ENCODE results near the gene VSIR. TPM values are rescaled to one million over a fixed set of nuclear protein-coding genes. Genes with fewer than 3 reads are reported as not detected.

VSIR gene
- total RNA-seq, 4 donors from 2014 or later = 20.0 to 27.2 (median 21.3) TPM

DNA sequence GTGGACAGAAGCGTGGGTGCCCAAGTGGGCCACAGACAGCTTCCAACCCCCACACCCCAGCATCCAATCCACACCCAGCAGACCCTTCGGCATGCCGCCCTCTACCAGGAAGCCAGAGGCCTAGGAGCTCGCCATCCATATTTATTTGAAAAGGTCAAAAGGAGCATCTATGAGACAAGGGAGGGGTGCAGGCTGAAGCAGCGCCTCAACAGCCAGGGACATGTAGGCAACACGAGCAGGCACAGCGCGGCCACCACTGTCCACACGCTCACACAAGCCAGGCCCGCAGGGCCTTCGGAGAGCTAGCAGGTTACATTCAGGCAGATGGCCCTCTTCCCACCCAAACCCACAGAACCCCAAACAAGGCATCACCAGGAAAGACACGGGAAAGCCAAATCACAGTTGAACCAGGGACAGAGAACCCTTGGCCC is 43.1 kb upstream of the VSIR start:
- no peak overlapping the region for H3K27ac ChIP-seq
- peaks cover 60 to 61% of the 10 kb centered on the region in 2 donors for H3K36me3 ChIP-seq
- no peak for DNase-seq
- H3K27me3 ChIP-seq = no peaks in the 10 kb centered on the region
- peaks cover 0 to 14% of the 10 kb centered on the region in 2 donors for H3K4me1 ChIP-seq
- H3K4me3 ChIP-seq (replicated peaks in 1 of 3) = no peak overlapping the region
- intact Hi-C loops (cut with DNase I) = no loop called here
- WGBS, 2 donors = 82 to 91% methylated on average over 8 to 9 of the region's 12 CpGs
- no peak for TF ChIP-seq POLR2A (IDR thresholded peaks at IDR 0.05)
- TF ChIP-seq, protein P1, sequence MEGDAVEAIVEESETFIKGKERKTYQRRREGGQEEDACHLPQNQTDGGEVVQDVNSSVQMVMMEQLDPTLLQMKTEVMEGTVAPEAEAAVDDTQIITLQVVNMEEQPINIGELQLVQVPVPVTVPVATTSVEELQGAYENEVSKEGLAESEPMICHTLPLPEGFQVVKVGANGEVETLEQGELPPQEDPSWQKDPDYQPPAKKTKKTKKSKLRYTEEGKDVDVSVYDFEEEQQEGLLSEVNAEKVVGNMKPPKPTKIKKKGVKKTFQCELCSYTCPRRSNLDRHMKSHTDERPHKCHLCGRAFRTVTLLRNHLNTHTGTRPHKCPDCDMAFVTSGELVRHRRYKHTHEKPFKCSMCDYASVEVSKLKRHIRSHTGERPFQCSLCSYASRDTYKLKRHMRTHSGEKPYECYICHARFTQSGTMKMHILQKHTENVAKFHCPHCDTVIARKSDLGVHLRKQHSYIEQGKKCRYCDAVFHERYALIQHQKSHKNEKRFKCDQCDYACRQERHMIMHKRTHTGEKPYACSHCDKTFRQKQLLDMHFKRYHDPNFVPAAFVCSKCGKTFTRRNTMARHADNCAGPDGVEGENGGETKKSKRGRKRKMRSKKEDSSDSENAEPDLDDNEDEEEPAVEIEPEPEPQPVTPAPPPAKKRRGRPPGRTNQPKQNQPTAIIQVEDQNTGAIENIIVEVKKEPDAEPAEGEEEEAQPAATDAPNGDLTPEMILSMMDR (IDR thresholded peaks at IDR 0.05) = no peak
- no peaks in the 10 kb centered on the region for H3K9me3 ChIP-seq

DNA sequence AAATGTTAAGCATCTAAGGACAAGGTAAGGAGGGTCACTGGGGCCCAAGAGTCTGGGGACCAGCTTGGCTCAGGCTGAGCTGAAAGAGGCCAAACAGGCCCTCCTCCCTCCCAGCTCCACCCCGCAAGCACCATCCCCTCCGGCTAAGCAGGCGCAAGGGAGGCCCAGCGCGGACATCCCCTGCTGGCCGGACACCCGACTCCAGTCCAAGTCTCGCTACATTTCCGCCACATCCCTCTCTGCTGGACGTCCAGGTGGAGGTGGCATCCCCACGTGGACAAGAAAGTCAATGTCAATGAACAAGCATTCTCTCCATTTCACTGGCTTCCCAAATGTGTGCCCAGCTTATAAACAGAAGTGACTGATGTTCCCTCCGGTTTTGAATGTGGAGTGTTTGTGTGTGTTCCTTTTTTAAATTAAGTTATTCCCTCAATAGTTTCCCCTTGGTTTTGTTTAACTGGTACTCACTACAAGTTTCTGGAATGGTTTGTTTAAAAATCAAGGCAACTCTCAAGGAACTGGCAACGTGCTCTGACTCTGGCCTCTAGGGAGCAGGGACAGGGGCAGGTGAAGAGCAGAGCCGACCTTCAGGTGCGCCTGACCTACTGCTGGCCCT is 42.3 kb upstream of the VSIR start:
- H3K27me3 ChIP-seq = no peaks in the 10 kb centered on the region
- no peak for TF ChIP-seq POLR2A (IDR thresholded peaks at IDR 0.05)
- TF ChIP-seq, protein P1 (IDR thresholded peaks at IDR 0.05) = no peak
- no peak for DNase-seq
- peaks cover 0 to 14% of the 10 kb centered on the region in 2 donors for H3K4me1 ChIP-seq
- H3K27ac ChIP-seq = no peak overlapping the region
- peaks cover 52 to 53% of the 10 kb centered on the region in 2 donors for H3K36me3 ChIP-seq
- intact Hi-C loops (cut with DNase I) = no loop called here
- 87 to 89% methylated on average over 15 of the region's 15 CpGs for WGBS, 2 donors
- no peak overlapping the region for H3K4me3 ChIP-seq (replicated peaks in 1 of 3)
- no peaks in the 10 kb centered on the region for H3K9me3 ChIP-seq

DNA sequence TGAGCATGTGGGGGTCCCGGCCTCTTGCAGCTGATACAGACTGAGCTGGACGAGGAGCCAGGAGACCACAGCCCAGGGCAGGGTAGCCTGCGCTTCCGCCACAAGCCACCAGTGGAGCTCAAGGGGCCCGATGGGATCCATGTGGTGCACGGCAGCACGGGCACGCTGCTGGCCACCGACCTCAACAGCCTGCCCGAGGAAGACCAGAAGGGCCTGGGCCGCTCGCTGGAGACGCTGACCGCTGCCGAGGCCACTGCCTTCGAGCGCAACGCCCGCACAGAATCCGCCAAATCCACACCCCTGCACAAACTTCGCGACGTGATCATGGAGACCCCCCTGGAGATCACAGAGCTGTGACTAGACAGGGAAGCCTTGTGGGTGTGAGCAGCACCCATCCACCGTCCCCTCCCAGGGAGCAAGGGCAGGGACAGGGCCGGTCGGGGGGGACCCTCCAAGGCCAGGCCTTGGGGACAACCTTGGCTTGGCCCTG is 41.6 kb upstream of the VSIR start:
- Histone ChIP-seq H3K4me1 (peaks cover 0 to 14% of the 10 kb centered on the region in 2 donors), H3K4me3 (replicated peaks in 1 of 3) (no peak overlapping the region), H3K27ac (no peak overlapping the region), H3K27me3 (no peaks in the 10 kb centered on the region), H3K36me3 (peaks cover 46 to 47% of the 10 kb centered on the region in 2 donors), H3K9me3 (no peaks in the 10 kb centered on the region)
- WGBS, 2 donors = 94 to 95% methylated on average over 23 to 24 of the region's 26 CpGs
- intact Hi-C loops (cut with DNase I) = loop anchor here (5.0 kb wide), 1 partner anchor 498 kb away; the partner anchor contains the start of gene SLC29A3
- DNase-seq = no peak
- TF ChIP-seq, protein P1 (IDR thresholded peaks at IDR 0.05) = no peak
- TF ChIP-seq POLR2A (IDR thresholded peaks at IDR 0.05) = no peak

DNA sequence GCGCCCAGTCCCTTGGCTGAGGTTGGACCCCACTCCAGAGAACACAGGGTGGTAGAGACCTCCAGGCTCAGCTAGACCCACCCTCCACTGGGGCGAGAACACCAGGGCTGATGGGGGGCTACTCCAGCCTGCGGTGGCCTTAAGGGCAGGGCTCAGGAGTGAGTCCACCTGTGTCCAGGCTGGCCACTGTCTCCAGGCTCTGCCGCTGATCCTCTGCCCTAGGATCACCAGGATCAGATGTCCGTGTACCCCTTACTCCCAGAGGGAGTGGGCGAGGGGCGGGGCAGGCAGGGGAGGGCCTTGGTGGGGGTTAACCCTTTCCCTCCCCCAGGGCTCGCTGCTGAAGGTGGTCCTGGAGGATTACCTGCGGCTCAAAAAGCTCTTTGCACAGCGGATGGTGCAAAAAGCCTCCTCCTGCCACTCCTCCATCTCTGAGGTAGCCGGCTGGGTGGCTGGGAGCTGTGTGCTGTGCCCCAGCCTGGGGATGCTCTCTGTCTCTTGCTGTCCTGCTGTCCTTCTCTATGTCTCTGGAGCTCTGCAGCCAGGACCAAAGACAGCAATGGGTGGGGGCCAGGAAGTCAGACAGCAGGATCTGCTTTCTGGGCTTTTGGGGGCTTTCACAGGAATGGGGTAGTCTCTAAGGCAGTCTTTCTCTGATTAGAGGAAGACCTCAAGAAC is 39.7 kb upstream of the VSIR start:
- no peak overlapping the region for H3K4me3 ChIP-seq (replicated peaks in 1 of 3)
- H3K9me3 ChIP-seq = no peaks in the 10 kb centered on the region
- no peaks in the 10 kb centered on the region for H3K27me3 ChIP-seq
- TF ChIP-seq, protein P1 (IDR thresholded peaks at IDR 0.05) = no peak
- no peak for TF ChIP-seq POLR2A (IDR thresholded peaks at IDR 0.05)
- intact Hi-C loops (cut with DNase I) = loop anchor here (5.0 kb wide), 1 partner anchor 496 kb away; the partner anchor contains the start of gene SLC29A3
- WGBS, 2 donors = 21 to 59% methylated on average over 7 of the region's 11 CpGs
- DNase-seq = no peak
- H3K27ac ChIP-seq = peak overlapping the region in 2 of 3 donors; percentile 13 to 26
- peaks cover 0 to 14% of the 10 kb centered on the region in 2 donors for H3K4me1 ChIP-seq
- H3K36me3 ChIP-seq = peaks cover 26 to 28% of the 10 kb centered on the region in 2 donors
